ENCODE data around the gene KANSL1. TPM values are rescaled to one million over a fixed set of nuclear protein-coding genes. Genes with fewer than 3 reads are reported as not detected.

KANSL1 gene
- total and polyA plus RNA-seq, 3 donors from 2014 or later = 70.3 to 158 (median 152) TPM

DNA sequence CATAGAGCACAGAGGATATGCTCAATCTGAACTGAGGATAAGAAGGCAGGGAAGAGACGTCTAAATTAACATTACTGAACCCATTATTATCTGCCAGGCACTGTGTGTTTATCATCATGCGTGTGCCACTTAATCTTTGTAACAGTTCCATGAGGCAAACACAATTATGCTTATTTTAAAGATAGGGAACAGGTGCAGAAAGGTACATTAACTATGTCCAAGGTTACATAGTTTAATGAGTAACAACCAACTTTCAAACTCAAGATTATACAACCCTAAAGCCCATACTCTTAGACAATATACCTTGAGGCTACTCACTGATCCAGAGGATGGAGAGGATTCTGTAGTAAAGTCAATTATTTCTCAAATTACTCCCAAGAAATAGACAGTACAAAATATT, 151.0 kb downstream of the KANSL1 start:
- Histone ChIP-seq H3K36me3 (ENCODE audit: low read depth, missing control alignments) (no peaks in the 10 kb centered on the region), H3K27ac (no peak overlapping the region), H3K4me1 (peaks cover 12% of the 10 kb centered on the region), H3K9me3 (no peaks in the 10 kb centered on the region), H3K4me3 (no peak overlapping the region), H3K27me3 (no peaks in the 10 kb centered on the region)
- TF ChIP-seq POLR2A (IDR thresholded peaks at IDR 0.05) = no peak
- TF ChIP-seq, protein P1, sequence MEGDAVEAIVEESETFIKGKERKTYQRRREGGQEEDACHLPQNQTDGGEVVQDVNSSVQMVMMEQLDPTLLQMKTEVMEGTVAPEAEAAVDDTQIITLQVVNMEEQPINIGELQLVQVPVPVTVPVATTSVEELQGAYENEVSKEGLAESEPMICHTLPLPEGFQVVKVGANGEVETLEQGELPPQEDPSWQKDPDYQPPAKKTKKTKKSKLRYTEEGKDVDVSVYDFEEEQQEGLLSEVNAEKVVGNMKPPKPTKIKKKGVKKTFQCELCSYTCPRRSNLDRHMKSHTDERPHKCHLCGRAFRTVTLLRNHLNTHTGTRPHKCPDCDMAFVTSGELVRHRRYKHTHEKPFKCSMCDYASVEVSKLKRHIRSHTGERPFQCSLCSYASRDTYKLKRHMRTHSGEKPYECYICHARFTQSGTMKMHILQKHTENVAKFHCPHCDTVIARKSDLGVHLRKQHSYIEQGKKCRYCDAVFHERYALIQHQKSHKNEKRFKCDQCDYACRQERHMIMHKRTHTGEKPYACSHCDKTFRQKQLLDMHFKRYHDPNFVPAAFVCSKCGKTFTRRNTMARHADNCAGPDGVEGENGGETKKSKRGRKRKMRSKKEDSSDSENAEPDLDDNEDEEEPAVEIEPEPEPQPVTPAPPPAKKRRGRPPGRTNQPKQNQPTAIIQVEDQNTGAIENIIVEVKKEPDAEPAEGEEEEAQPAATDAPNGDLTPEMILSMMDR (IDR thresholded peaks at IDR 0.05) = no peak
- WGBS, 2 donors = 47 to 76% methylated on average over 2 of the region's 2 CpGs
- no peak for DNase-seq
- intact Hi-C loops (cut with DNase I; ENCODE audit: low total_unique reads) = loop anchor here (10.0 kb wide), 1 partner anchor 153 kb away; the partner anchor contains the start of gene KANSL1

GRCh38 chr17:46039592-46040186, 153.5 kb downstream of the KANSL1 start:
- Histone ChIP-seq H3K9me3 (no peaks in the 10 kb centered on the region), H3K27ac (no peak overlapping the region), H3K4me1 (peaks cover 10% of the 10 kb centered on the region), H3K4me3 (no peak overlapping the region), H3K27me3 (no peaks in the 10 kb centered on the region), H3K36me3 (ENCODE audit: low read depth, missing control alignments) (no peaks in the 10 kb centered on the region)
- no peak for TF ChIP-seq POLR2A (IDR thresholded peaks at IDR 0.05)
- TF ChIP-seq, protein P1 (IDR thresholded peaks at IDR 0.05) = no peak
- 33 to 56% methylated on average over 5 of the region's 5 CpGs for WGBS, 2 donors
- peak; percentile 55 for DNase-seq
- intact Hi-C loops (cut with DNase I; ENCODE audit: low total_unique reads) = loop anchor here (10.0 kb wide), 1 partner anchor 155 kb away; the partner anchor contains the start of gene KANSL1

GRCh38 chr17:46038937-46039336, 154.3 kb downstream of the KANSL1 start:
- WGBS, 2 donors = 91 to 92% methylated on average over 12 of the region's 12 CpGs
- H3K27me3 ChIP-seq = no peaks in the 10 kb centered on the region
- no peak overlapping the region for H3K27ac ChIP-seq
- H3K4me3 ChIP-seq = no peak overlapping the region
- TF ChIP-seq, protein P1 (IDR thresholded peaks at IDR 0.05) = no peak
- no peak for TF ChIP-seq POLR2A (IDR thresholded peaks at IDR 0.05)
- peaks cover 2% of the 10 kb centered on the region for H3K4me1 ChIP-seq
- H3K9me3 ChIP-seq = no peaks in the 10 kb centered on the region
- DNase-seq = no peak
- H3K36me3 ChIP-seq (ENCODE audit: low read depth, missing control alignments) = no peaks in the 10 kb centered on the region
- intact Hi-C loops (cut with DNase I; ENCODE audit: low total_unique reads) = no loop called here

- no peak overlapping the region for H3K4me3 ChIP-seq
- no peaks in the 10 kb centered on the region for H3K27me3 ChIP-seq
- TF ChIP-seq, protein P1 (IDR thresholded peaks at IDR 0.05) = no peak
- no peak for TF ChIP-seq POLR2A (IDR thresholded peaks at IDR 0.05)
- WGBS, 2 donors = 90 to 95% methylated on average over 6 of the region's 6 CpGs
- H3K27ac ChIP-seq = no peak overlapping the region
- H3K4me1 ChIP-seq = no peaks in the 10 kb centered on the region
- DNase-seq = no peak
- H3K9me3 ChIP-seq = no peaks in the 10 kb centered on the region
- intact Hi-C loops (cut with DNase I; ENCODE audit: low total_unique reads) = no loop called here
- H3K36me3 ChIP-seq (ENCODE audit: low read depth, missing control alignments) = no peaks in the 10 kb centered on the region
Observed at GRCh38 chr17:46038414-46038813, 154.8 kb downstream of the KANSL1 start.

DNA sequence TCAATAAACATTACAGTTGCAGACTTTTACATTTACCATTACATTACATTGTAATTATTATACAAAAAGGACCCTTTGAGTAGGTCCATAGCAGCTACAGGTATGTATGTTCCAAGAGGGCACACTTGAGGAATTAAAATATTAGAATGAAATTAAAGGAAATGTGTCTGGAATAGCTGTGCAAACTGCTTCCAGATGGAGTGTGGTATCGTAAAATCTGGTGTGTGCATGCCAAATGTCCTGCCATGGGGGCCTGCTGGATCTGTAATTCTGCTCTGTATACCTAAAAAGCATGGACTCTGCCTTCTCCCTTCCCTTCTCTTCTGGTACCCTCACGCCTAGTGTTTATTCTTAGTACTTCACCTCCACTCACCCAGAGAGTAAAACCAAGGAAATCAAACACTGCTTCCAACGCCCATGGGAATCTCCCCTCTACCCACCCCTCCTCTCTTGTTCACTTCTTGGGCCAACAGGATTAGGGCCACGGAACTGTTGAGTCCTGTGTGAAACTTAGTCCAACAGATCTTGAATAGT, 155.4 kb downstream of the KANSL1 start:
- no peaks in the 10 kb centered on the region for H3K27me3 ChIP-seq
- H3K9me3 ChIP-seq = no peaks in the 10 kb centered on the region
- no peaks in the 10 kb centered on the region for H3K36me3 ChIP-seq (ENCODE audit: low read depth, missing control alignments)
- no peak for DNase-seq
- H3K4me3 ChIP-seq = no peak overlapping the region
- no peak overlapping the region for H3K27ac ChIP-seq
- WGBS, 2 donors = 79 to 86% methylated on average over 4 of the region's 4 CpGs
- intact Hi-C loops (cut with DNase I; ENCODE audit: low total_unique reads) = no loop called here
- H3K4me1 ChIP-seq = no peaks in the 10 kb centered on the region
- TF ChIP-seq, protein P1 (IDR thresholded peaks at IDR 0.05) = no peak
- no peak for TF ChIP-seq POLR2A (IDR thresholded peaks at IDR 0.05)
